HG03378 (cell line): ENCODE measurements around the gene TAF9.
"Not testable (repeated sequence)": the region's sequence is repeated elsewhere in the genome, so short reads cannot be mapped to it uniquely, and the experiment has no call there.

Experiments
- ATAC-seq: cut with Tn5 transposase; IDR thresholded peaks from one replicate; pipeline ENCODE4 v1.9.1; 2021; ENCODE audit warnings: mild to moderate bottlenecking, moderate library complexity; ENCODE audit not compliant: unreplicated experiment

TAF9 gene

DNA sequence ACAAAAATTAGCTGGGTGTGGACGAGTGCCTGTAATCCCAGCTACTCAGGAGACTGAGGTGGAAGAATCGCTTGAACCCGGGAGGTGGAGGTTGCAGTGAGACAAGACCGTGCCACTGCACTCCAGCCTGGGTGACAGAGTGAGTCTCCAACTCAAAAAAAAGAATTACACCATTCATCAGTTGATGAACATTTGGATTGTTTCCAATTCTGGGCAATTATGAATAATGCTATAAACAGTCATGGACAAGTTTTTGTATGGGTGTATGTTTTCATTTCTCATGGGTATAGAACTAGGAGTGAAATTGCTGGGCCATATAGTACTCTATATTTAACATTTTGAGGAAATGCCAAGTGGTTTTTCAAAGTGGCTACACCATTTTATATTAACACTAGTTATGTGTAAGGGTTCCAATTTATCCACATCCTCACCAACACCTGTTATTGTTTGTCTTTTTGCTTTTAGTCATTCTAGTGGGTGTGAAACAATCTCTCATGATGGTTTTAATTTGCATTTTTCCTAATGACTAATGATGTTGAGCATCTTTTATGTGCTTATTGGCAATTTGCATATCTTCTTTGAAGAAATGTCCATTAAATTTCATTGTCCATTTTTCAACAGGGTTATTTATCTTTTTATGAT, 27.7 kb downstream of the TAF9 start:
- no peak for ATAC-seq

DNA sequence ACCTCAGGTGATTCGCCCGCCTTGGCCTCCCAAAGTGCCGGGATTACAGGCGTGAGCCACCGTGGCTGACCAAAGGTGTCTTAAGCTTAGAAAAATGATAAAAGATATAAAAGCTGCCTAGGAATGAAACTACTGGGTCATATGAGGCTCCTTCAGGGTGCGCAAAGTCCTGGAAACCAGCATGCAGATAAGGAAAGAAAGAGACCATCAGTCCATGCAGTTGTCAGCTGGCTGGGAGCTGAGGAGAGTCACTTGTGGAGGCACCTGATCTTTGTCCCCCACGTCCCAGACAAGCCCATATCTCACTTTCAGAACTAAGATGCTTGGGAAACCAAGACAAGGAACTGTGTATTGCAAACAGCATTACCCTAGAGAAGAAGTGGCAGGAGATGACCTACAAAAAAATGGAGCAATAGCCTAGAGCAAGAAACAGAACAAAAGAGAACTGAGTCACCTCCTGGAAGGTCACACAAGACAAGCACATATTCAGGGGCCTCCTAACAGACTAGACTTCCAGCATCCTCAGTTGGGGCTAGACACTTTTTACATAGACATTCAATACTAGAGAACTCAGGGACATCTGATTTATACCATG, 33.9 kb downstream of the TAF9 start:
- no peak for ATAC-seq

DNA sequence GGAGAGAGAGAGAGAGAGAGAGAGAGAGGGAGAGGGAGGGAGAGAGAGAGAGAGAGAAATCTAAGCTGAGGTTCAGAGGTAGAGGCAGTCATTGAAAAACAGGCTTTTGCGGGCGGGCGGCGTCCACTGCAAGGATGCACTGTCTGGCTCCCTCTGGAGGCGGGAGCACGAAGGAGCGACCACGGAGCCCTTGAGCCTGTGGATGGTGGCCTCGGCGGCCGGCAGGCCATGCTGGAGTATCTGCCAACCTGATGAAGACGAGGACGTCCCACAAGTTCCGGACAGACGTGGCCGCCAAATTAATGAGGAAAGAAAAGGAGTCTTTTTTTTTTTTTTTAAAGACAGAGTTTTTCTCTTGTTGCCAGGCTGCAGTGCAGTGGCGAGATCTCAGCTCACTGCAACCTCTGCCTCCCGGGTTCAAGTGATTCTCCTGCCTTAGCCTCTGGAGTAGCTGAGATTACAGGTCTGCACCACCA, 34.5 kb downstream of the TAF9 start:
- ATAC-seq, result peak; percentile 62

DNA sequence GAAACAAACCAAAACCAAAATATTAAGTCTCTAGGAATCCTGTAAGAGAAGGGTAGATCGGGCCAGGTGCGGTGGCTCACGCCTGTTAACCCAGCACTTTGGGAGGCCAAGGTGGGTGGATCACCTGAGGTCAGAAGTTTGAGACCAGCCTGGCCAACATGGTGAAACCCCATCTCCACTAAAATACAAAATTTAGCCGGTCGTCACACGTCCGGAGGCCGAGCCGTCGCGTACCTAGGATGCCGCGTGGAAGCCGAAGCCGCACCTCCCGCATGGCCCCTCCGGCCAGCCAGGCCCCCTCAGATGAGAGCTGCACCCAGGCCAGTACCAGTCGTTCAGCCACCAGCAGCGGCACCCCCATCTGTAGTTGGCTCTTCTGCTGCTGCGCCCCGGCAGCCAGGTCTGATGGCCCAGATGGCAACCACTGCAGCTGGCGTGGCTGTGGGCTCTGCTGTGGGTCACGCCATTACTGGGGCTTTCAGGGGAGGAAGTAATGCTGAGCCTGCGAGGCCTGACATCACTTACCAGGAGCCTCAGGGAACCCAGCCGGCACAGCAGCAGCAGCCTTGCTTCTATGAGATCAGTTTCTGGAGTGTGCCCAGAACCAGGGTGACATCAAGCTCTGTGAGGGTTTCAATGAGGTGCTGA, 35.5 kb downstream of the TAF9 start:
- ATAC-seq, result not testable (repeated sequence)

DNA sequence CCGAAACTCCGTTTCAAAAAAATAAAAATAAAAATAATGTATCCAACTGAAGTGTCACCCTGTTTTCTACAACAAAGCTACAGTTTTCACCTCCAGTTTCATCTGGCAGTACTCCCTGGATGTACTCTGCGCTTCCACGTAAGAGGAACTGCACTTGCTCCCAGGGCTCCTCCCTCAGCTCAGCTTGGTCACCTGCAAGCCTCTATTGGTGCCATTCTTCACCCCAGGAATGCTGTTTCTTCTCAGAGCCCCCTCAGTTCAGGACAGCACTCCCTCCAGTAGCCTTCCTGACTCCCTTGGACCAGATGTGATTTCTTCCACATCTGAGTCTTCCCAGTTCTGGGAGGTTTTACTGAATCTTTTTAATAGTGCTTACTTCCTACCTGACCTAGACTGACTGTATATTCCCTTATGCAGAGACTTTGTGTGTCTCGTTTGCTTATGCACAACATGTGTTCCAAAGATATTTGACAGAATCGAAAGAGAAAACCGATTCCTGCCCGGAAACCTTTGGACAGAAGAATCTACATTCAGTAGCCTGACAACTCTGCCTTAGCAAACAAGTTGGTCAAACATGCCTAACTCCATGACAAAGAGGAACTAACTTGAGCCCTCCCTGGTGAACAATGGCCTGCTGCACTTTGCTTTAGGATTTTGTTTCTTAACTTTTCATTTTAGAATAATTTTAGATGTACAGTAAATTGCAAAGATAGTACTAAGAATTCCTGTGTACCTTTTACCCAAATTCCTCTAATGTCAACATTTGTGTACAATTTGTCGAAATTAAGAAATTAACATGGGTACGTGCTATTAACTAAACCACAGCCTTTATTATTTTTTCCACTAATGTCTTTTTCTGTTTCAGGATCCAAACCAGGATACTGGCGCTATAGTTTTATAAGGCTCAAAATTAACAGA, 37.5 kb downstream of the TAF9 start:
- ATAC-seq, result no peak

GRCh38 chr5:69329905-69330489, 39.3 kb downstream of the TAF9 start:
- ATAC-seq, result no peak

DNA sequence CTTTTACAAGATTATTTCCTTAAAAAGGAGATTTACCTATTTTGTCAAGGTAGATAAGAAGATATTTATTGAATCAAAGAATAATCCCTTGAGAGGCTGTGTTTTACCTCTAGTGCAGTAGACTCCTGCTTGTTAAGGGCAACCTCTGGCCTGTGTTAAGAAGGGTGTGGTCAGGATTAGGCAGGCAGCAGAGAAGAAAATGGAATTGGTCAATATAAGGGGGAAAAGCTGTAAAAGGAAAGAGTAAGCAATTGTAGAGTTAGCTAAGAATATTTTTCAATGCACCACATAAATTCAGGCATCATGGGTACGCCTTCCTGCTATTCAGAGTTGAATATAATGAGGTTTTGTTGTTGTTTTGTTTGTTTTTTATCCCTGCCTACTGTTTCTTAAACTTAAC, 43.0 kb downstream of the TAF9 start:
- no peak for ATAC-seq

DNA sequence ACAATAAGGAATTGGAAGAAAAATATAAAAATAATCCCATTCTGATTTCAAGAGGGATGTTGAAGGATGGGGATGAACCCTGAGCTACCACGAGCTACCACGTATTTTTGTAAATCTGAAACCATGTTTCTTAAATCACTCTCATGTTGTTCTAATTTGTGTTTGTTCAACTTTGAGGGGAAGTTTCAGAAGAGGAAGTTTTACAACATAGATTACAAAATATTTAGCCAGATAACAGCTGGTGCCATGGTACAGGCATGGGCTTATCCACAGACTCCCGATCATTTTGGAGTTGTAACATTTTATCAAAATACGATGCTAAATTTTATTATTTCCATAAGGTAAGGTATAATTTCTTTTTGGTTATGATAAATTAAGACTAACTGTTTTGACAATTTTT, 51.9 kb downstream of the TAF9 start:
- ATAC-seq, result no peak

DNA sequence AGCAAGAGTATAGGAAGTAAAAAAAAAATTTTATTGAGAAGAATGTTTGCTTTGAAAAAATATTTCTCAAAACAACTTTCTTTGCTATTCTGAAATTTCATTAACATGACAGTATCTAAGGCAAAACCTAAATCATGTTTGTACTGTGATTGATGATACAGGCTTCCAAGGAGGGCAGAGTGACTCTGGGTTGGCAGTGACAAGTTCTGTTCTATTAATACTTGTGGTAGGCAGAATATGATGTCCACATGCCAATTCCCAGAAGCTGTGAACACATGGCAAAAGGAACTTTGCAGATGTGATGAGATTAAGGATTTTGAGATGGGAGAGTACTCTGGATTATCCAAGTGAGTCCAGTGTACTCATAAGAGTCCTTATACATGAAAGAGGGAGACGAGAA, 53.3 kb downstream of the TAF9 start:
- ATAC-seq, result no peak
